GM19455 (cell line): ENCODE data around the gene SPAG16.

ENCODE experiments used
- ATAC-seq: cut with Tn5 transposase; IDR thresholded peaks from one replicate; pipeline ENCODE4 v1.9.1; 2021; ENCODE audit not compliant: unreplicated experiment

SPAG16 gene

GRCh38 chr2:214135966-214136365 lies 851.7 kb downstream of the SPAG16 start:
- ATAC-seq: no peak

DNA sequence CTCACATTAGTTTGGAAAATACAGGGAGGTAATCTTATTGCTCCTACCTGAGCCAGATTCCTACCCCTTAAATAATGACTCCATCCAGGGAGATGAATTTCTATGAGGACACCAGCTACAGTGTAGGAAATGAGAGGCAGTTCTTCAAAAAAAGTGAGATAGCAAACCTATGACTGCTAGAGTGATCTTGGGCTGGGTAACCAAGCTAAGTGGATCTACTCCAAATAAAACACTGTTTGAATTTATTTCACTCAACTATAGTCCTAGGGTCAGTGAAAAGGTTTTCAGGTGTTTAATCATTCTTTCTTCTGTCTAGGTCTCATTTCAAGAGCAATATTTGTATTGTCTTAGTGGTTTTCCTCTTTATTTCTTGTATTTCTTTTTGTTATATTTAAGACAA lies 854.5 kb downstream of the SPAG16 start:
- no peak for ATAC-seq

DNA sequence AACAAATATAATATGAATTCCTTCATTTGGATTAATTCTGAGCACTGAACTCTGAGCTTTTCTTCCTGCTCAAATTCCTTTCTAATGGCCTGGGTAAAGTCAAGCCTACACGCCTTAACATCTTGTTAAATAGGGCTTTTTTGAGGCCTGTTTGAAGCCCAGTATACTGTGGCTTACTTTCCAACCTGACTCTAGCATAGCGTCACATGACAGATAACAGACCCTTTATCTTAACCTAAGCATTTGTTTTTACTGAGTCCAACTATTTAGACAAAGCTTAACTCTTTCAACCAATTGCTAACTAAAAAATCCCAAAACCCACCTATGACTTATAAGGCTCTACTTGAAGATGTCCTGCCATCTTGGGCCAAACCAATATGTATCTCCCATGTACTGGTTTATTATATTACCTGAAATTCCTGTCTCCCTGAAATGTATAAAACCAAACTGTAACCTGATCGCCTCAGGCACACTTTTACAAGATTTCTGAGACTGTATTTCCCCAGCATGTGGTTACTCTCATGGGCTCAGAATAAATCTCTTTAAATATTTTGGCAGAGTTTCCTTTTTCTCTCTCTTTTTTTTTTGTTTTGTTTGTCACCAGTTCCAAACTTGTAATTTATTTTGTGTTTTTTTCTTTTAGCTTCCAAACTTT lies 855.5 kb downstream of the SPAG16 start:
- ATAC-seq: no peak

DNA sequence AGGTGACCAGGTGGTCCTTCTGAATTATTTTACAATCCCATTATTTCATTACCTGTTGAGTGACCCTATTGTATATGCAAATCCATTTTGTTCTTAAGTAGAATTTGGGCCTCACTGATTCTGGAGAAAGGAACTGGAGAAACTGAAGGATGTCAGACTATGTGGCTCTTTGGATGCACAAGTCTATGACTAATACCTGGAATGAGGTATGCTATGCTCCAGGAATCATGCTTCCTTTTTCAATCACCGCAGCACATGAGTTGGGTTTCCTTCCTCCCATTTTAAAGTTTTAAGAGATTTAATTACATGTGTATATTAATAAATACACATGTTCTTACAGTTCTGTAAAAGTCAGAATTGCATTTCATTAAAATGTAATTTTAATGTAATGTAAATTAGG lies 872.7 kb downstream of the SPAG16 start:
- no peak for ATAC-seq

DNA sequence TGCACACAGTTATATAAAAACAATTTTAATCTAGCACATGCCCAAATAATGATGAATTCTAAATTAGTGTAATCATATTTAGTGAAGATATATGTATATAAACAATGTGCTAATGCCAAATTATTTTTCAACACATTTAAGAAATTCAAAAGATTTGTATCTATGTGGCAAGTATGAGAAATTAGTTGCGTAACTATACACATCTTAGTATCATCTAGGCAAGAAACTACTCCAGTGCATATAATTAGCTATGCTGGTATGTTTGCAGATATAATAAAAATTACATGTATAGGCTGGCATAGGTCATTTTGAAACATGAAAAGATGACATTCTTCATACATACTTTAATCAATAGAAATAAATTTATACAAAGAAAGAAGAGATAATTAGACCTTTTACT lies 874.6 kb downstream of the SPAG16 start:
- ATAC-seq: no peak

DNA sequence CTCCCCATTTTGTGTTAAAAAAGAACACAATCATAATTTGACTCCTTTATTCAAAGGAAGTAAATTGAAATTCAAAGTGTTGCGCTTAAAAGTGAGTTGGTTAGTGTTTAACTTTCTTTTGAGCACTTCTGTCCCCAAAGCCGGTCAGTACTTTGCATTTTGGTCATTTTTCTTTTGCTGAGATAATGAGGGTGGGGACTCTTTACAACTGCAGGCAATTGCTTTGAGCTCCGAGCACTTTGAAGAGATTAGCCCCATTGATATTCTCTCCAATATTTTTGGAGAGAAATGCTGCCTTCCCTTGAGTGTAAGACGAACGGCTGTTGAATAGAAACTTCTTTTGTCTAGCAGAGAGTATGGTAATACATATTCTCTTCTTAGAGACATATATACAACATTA lies 885.0 kb downstream of the SPAG16 start:
- no peak for ATAC-seq

DNA sequence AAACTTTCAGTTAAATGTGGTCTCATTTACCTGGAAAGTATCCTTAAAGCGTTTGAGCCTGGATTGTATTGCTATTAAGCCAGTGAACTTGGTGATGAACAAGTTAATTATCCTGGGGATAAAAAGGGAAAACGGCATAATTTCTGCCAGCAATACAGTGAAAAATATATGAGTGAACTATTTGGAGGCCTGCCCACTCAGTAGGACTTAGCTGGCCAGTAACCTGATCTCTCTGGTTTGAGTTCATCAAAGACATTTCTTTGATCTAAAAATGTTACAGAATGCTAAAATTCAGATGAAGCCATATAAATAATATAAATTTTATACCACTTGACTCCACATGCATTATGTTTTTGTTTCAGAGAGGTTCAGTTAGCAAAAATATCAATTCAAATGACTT lies 885.5 kb downstream of the SPAG16 start:
- no peak for ATAC-seq

GRCh38 chr2:214174563-214174962 lies 890.3 kb downstream of the SPAG16 start:
- ATAC-seq: no peak

DNA sequence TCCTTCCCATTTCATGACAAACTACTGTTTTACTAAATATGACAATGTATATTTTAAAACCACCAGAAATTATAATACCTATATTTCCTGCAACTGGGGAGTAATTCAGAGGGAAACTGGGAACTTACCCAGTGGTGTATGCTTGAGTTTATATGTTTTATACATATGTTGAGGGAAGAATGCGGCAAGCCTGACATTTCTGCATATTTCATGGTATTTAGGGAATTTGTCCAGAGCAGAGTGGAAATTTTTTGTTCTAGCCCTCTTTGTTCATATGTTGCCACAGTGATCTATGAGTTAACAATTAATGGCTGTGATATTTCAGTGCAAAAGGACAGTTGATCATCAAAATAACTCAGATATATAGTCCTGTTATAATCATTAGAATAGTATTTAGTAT lies 895.8 kb downstream of the SPAG16 start:
- ATAC-seq: no peak

GRCh38 chr2:214180686-214181085 lies 896.4 kb downstream of the SPAG16 start:
- no peak for ATAC-seq

GRCh38 chr2:214184461-214184860 lies 900.2 kb downstream of the SPAG16 start:
- no peak for ATAC-seq

- no peak for ATAC-seq
These were observed 901.3 kb downstream of the SPAG16 start for GRCh38 chr2:214185546-214185945.

GRCh38 chr2:214192711-214193110 lies 908.4 kb downstream of the SPAG16 start:
- no peak for ATAC-seq

- no peak for ATAC-seq
These were observed 909.7 kb downstream of the SPAG16 start for GRCh38 chr2:214193943-214194342.

- ATAC-seq: no peak
These were observed 912.0 kb downstream of the SPAG16 start for GRCh38 chr2:214196260-214196659.

- no peak for ATAC-seq
These were observed 917.6 kb downstream of the SPAG16 start for GRCh38 chr2:214201892-214202291.

- no peak for ATAC-seq
These were observed 919.0 kb downstream of the SPAG16 start for GRCh38 chr2:214203214-214203613.

DNA sequence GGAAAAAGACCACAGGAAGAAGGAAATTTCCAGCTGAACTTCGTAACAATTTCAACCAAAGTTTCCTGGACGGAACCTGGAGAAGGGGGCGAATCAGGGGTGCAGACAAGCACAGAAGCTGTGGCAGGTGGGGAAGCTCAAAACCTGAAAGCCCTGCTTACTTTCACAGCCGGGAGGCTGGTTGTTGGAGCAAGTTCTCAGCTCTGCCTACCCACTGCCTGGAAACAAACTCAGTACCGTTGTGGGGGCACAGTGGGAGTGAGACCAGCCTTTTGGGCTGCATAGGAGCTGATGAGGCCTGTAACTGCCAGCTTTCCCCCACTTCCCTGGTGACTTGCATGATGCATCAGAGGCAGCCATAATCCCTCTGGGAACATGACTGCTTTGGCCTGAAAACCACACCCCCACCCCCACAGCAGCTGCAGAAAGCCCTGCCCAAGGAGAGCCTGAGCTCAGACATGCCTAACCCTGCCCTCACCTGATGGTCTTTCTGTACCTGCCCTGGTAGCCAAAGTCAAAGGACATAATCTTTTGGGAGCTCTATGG lies 919.6 kb downstream of the SPAG16 start:
- ATAC-seq: no peak

DNA sequence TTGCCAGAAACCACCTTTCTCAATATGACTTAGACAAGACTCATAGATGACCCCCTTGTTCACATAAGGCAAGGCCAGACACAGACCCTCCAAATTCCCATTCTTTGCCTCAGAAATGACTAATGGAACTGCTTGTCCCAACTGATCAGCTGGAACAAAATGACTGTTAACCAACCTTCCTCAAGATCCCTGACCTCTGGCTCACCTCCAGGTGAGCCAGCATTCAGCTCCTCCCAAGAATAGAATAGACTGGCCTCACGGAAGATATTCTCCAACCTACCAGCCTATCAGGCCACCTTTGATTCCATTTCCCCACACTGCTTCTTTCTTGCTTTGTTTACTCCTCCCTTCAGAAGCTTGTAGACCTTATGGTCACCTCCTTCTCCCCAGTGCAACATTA lies 930.8 kb downstream of the SPAG16 start:
- ATAC-seq: no peak

- ATAC-seq: no peak
These were observed 932.9 kb downstream of the SPAG16 start for GRCh38 chr2:214217136-214217535.

- no peak for ATAC-seq
These were observed 933.3 kb downstream of the SPAG16 start for GRCh38 chr2:214217599-214217998.

- no peak for ATAC-seq
These were observed 936.0 kb downstream of the SPAG16 start for GRCh38 chr2:214220251-214220650.

DNA sequence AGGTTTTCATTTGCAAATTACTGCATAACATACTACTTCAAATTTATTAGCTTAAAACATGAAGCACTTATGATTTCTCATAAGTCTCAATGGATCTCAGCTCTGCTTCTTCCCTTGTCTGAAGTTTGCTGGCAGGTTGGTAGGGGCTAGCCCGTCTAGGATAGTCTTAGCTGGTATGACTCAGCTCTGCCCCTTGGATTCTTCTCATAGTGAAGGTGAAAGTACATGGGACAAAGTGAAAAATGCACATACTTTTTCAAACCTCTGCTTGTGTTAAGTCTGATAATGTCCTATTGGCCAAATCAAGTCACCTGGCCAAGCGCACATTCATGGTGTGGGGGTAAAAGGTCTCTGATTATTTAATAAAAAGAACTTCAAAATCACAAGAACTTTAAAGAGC lies 941.8 kb downstream of the SPAG16 start:
- no peak for ATAC-seq
